Vagina (tissue), 2 donors: ENCODE measurements around the gene FOXN3. TPM values are rescaled to one million over a fixed set of nuclear protein-coding genes. Genes with fewer than 3 reads are reported as not detected.

ENCODE experiments used
- DNase-seq, 2 donors: peaks; one replicate each; pipeline ENCODE4 v3.0.0-alpha.2; 2017; ENCODE audit errors: extremely low spot score in 2 of 2
- H3K27ac ChIP-seq: fragments of 200-600 bp; sonication (generic); one replicate; pipeline ENCODE4 v1.5.1; 2019
- H3K27me3 ChIP-seq: fragments of 200-600 bp; sonication (generic); one replicate; pipeline ENCODE4 v1.5.1; 2019
- H3K36me3 ChIP-seq, 2 donors: fragments of 200-600 bp; sonication (generic); one replicate each; pipeline ENCODE4 v1.5.1; 2017 to 2019
- H3K4me1 ChIP-seq: fragments of 200-600 bp; sonication (generic); one replicate; pipeline ENCODE4 v1.5.1; 2019
- H3K4me3 ChIP-seq, 2 donors: fragments of 200-600 bp; sonication (generic); 1 replicate in 1 of 2; 2 replicates in 1 of 2; pipeline ENCODE4 v1.5.1; 2016 to 2019
- H3K9me3 ChIP-seq: fragments of 200-600 bp; sonication (generic); one replicate; pipeline ENCODE4 v1.5.1; 2019
- POLR2A ChIP-seq, 2 donors: fragments of 450-650 bp; IDR thresholded peaks; one replicate each; pipeline ENCODE4 v1.6.1; 2017; ENCODE audit warnings: antibody characterized with exemption in 2 of 2, mild to moderate bottlenecking in 2 of 2, moderate library complexity in 2 of 2
- POLR2AphosphoS5 ChIP-seq, 2 donors: sonication (generic); formaldehyde crosslinking; IDR thresholded peaks; one replicate each; pipeline ENCODE4 v1.9.0; 2017; ENCODE audit warnings: antibody characterized with exemption in 2 of 2, mild to moderate bottlenecking in 2 of 2, low read depth in 1 of 2; ENCODE audit not compliant: insufficient read depth in 1 of 2
- intact Hi-C: fragments of 100-400 bp; cut with DNase I; formaldehyde crosslinking; loops from one replicate; pipeline ENCODE4 v1.15.1; 2023
- total RNA-seq: library from RNA; depleted of rRNA; stranded (reverse); fragments of >200 nt; gene quantifications from one replicate; pipeline ENCODE4 v1.2.3, GENCODE V29; 2016
- TF ChIP-seq, protein P1 (sequence below), 3 experiments: fragments of 450-650 bp in 2 of 3; fragments of 200-600 bp in 1 of 3; sonication (generic) in 1 of 3; IDR thresholded peaks; one replicate each; pipeline ENCODE4 v1.5.1; 2017 to 2019; ENCODE audit warnings: antibody characterized with exemption in 3 of 3, mild to moderate bottlenecking in 2 of 3, moderate library complexity in 2 of 3

FOXN3 gene, protein sequence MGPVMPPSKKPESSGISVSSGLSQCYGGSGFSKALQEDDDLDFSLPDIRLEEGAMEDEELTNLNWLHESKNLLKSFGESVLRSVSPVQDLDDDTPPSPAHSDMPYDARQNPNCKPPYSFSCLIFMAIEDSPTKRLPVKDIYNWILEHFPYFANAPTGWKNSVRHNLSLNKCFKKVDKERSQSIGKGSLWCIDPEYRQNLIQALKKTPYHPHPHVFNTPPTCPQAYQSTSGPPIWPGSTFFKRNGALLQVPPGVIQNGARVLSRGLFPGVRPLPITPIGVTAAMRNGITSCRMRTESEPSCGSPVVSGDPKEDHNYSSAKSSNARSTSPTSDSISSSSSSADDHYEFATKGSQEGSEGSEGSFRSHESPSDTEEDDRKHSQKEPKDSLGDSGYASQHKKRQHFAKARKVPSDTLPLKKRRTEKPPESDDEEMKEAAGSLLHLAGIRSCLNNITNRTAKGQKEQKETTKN
- 111 TPM for total RNA-seq

DNA sequence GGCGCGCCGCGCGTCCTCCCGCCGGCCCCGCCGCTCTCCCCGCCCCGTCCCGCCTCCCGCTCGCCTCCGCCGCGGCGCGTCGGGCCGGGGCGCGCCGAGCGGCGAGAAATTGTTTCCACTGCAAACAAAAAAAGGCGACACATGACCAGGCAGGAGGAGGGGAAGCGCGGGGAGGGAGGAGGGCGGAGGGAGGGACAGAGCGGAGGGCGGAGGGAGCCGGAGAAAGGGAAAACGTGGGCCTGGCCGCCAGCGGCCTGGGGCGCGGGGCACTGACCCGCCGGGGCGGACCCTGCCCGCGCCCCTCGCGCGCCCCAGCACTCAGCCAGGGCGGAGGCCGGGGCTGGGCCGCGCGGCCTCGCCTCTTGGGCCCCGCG, at the start of gene FOXN3:
Gene FOXN3 (minus strand): TSS at position 143 of the 374 bp plus-strand sequence. CDS start 4,757 bp downstream, outside the sequence.
- intact Hi-C loops: loop anchor here (10.0 kb wide), 2 partner anchors 232 to 288 kb away; no protein-coding TSS in a partner anchor
- Histone ChIP-seq H3K9me3 (no peaks in the 10 kb centered on the region), H3K4me1 (peaks cover 45% of the 10 kb centered on the region), H3K27me3 (no peaks in the 10 kb centered on the region), H3K27ac (peak within 1 kb of the TSS; percentile 98), H3K36me3 (peaks cover 0 to 1% of the 10 kb centered on the region in 2 donors), H3K4me3 (peak within 1 kb of the TSS; percentile 88 to 99)
- peak in 1 of 2 donors; percentile 61 for TF ChIP-seq POLR2A (IDR thresholded peaks at IDR 0.05)
- TF ChIP-seq, protein P1, sequence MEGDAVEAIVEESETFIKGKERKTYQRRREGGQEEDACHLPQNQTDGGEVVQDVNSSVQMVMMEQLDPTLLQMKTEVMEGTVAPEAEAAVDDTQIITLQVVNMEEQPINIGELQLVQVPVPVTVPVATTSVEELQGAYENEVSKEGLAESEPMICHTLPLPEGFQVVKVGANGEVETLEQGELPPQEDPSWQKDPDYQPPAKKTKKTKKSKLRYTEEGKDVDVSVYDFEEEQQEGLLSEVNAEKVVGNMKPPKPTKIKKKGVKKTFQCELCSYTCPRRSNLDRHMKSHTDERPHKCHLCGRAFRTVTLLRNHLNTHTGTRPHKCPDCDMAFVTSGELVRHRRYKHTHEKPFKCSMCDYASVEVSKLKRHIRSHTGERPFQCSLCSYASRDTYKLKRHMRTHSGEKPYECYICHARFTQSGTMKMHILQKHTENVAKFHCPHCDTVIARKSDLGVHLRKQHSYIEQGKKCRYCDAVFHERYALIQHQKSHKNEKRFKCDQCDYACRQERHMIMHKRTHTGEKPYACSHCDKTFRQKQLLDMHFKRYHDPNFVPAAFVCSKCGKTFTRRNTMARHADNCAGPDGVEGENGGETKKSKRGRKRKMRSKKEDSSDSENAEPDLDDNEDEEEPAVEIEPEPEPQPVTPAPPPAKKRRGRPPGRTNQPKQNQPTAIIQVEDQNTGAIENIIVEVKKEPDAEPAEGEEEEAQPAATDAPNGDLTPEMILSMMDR (IDR thresholded peaks at IDR 0.05): no peak
- no peak for DNase-seq

DNA sequence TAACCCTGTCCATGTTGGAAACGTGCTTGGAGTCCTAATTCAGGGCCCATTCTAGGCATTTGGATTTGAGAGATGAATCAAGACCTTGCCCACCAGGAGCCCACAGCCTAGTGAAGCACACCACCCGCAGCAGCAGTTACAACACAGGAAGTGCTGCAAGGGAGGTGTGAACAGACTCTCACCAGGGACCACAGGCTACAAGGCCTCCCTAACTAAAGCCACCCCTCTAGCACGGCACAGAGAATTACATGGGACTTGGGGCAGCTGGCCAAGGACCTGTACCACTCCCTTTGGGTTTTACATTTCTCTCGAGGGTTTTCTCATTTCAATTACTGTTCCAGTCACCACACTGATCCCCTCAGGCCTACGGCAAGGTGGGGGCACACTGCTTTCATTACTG, 49.5 kb upstream of the FOXN3 start:
- Histone ChIP-seq H3K4me3 (no peak overlapping the region), H3K36me3 (no peaks in the 10 kb centered on the region)

DNA sequence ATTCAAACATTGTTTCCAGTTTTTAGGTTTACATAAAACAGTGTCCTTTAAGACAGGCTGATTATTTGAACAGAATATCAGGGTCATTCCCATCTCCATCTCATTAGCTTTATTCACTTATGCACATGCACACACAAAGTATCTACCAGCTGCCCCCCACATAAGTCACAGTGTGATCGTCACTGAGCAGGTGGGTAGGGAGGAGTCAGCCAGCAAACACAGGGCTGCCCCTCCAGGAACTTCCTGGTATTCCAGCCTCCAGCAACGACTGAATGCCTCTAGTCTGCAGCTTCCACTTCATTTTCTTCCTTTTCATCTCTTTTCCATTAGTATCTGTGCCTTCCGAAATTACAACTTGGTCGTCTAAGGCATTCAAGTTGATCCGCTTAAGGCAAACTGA, 48.8 kb upstream of the FOXN3 start:
- Histone ChIP-seq H3K36me3 (no peaks in the 10 kb centered on the region), H3K4me1 (no peaks in the 10 kb centered on the region), H3K27me3 (no peaks in the 10 kb centered on the region), H3K9me3 (no peaks in the 10 kb centered on the region), H3K27ac (no peak overlapping the region), H3K4me3 (no peak overlapping the region)
- intact Hi-C loops: no loop called here
- TF ChIP-seq, protein P1 (IDR thresholded peaks at IDR 0.05): no peak
- TF ChIP-seq POLR2A (IDR thresholded peaks at IDR 0.05) (no peak), POLR2AphosphoS5 (IDR thresholded peaks at IDR 0.05; ENCODE audit: insufficient read depth in 1 of 2, low read depth in 1 of 2) (no peak)
- DNase-seq: no peak

More for the DNA sequence above, 49.5 kb upstream of the FOXN3 start:
- no peaks in the 10 kb centered on the region for H3K27me3 ChIP-seq
- intact Hi-C loops: no loop called here
- H3K9me3 ChIP-seq: no peaks in the 10 kb centered on the region
- H3K4me1 ChIP-seq: no peaks in the 10 kb centered on the region
- no peak for TF ChIP-seq POLR2A (IDR thresholded peaks at IDR 0.05)
- TF ChIP-seq, protein P1 (IDR thresholded peaks at IDR 0.05): no peak
- no peak for TF ChIP-seq POLR2AphosphoS5 (IDR thresholded peaks at IDR 0.05; ENCODE audit: insufficient read depth in 1 of 2, low read depth in 1 of 2)
- DNase-seq: no peak
- no peak overlapping the region for H3K27ac ChIP-seq

DNA sequence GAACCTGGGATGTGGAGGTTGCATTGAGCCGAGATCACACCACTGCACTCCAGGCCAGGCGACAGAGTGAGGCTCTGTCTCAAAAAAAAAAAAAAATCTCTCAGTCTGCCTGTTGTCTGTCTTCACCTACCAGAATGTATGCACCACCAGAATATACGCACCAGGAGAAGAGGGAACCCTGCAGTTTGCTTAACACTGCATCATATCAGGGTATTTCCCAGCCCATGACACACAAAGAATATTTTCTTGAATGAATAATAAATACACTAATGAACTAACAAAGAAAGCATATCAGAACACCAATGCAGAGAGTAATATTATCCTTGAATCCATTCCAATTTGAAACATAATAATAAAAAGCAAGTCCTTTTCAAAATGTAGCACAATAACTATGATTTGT, 44.2 kb upstream of the FOXN3 start:
- no peak for DNase-seq
- Histone ChIP-seq H3K27ac (no peak overlapping the region), H3K9me3 (no peaks in the 10 kb centered on the region), H3K36me3 (no peaks in the 10 kb centered on the region), H3K4me1 (no peaks in the 10 kb centered on the region), H3K27me3 (no peaks in the 10 kb centered on the region), H3K4me3 (no peak overlapping the region)
- intact Hi-C loops: no loop called here
- TF ChIP-seq, protein P1 (IDR thresholded peaks at IDR 0.05): no peak
- TF ChIP-seq POLR2A (IDR thresholded peaks at IDR 0.05) (no peak), POLR2AphosphoS5 (IDR thresholded peaks at IDR 0.05; ENCODE audit: insufficient read depth in 1 of 2, low read depth in 1 of 2) (no peak)
